ENCODE results near the gene CHCHD2.
A peak's percentile ranks its signal among the peaks of the same experiment; 100 is the strongest.
"Not testable (repeated sequence)": the region's sequence is repeated elsewhere in the genome, so short reads cannot be mapped to it uniquely, and the experiment has no call there.

The CHCHD2 gene

GRCh38 chr7:56083150-56083785 is 23.0 kb downstream of the CHCHD2 start:
- DNase-seq (ENCODE audit: low spot score): no peak

DNA sequence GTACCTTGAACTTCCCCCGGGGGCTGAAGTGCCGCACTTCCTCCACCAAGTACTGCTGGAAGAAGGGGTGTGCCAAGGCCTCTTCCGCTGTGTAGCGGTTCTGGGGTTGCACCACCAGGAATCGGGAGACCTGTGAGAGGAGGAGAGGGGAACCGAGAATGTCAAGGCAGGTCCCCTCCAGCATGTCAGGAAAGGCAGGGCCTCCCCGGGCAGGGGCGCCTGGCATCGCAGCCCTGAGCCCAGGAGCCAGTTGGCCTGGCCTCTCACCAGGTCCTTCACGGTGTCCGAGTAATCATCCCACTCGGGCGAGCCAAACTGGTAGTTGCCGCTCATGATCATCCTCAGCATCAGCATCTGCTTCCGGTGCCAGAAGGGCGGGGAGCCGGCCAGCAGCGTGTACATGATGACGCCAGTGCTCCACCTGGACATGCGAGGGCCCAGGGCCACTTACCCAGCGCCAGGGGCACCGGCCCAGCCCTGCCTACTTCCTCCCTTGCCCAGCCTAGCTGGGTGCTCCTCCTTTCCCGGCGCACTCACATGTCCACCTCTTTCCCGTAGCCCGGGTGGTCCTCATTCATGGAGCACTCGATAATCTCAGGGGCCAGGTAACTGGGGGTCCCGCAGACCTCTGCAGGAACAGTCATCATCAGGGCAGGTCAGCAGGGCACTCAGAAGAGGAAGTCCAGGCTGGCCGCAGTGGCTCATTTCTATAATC is 24.5 kb downstream of the CHCHD2 start:
- no peak for DNase-seq (ENCODE audit: low spot score)

DNA sequence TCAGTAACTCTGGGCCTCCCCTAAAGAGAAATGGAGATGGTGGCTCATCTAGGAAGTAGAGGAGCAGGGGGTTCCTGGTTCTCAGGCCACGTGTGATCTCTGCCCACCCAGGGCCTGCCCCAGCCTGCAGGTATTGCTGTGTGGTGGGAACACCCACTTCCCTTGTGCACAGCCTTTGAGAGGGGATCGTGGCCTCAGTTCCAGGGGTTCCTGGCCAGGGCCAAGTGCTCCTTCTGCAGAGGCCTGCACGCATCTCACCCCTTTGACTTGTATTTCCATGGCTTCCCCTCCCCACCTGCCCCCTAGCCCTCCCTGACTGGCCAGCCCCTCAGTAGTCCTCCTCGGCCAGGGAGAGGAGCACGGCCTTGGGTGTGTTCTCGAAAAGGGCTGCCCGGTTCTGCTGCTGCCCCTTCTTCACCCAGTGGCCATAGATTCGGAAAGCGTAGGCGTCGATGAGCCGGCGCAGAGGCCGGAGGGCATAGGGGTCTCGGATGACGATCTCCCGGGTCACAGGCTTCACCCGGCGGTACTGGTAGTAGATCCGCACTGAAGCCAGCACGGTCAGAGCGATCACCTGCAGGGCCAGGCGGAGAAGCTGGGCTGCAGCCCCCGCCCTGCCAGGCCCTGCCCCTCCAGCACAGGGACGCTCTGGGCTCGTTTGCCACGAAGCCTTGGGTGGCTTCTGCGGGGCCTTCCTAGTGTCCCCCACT is 25.4 kb downstream of the CHCHD2 start:
- DNase-seq (ENCODE audit: low spot score): not testable (repeated sequence)

- peak; percentile 82 for DNase-seq (ENCODE audit: low spot score)
Observed at GRCh38 chr7:56079450-56080185, 26.7 kb downstream of the CHCHD2 start.

GRCh38 chr7:56078196-56078595 is 28.1 kb downstream of the CHCHD2 start:
- DNase-seq (ENCODE audit: low spot score): no peak

GRCh38 chr7:56077681-56078080 is 28.6 kb downstream of the CHCHD2 start:
- no peak for DNase-seq (ENCODE audit: low spot score)

DNA sequence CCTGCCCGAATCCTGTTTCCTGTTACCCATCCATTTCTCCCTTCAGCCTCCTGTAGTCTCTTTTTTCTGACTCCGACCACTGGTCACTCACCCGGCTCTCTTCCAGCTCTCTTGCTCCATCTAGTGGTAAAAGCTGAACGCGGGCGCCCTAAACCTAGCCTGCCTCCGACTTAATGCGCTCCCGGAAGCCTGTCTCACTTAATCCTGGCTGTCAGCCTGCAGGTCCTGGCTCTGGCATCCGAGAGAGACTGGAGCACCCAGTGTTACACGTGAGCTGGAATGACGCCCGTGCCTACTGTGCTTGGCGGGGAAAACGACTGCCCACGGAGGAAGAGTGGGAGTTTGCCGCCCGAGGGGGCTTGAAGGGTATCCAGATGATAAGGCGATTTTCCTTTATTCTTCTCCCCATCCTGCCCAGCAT is 31.9 kb downstream of the CHCHD2 start:
- peak; percentile 77 for DNase-seq (ENCODE audit: low spot score)

- not testable (repeated sequence) for DNase-seq (ENCODE audit: low spot score)
Observed at GRCh38 chr7:56066376-56066775, 39.9 kb downstream of the CHCHD2 start.

DNA sequence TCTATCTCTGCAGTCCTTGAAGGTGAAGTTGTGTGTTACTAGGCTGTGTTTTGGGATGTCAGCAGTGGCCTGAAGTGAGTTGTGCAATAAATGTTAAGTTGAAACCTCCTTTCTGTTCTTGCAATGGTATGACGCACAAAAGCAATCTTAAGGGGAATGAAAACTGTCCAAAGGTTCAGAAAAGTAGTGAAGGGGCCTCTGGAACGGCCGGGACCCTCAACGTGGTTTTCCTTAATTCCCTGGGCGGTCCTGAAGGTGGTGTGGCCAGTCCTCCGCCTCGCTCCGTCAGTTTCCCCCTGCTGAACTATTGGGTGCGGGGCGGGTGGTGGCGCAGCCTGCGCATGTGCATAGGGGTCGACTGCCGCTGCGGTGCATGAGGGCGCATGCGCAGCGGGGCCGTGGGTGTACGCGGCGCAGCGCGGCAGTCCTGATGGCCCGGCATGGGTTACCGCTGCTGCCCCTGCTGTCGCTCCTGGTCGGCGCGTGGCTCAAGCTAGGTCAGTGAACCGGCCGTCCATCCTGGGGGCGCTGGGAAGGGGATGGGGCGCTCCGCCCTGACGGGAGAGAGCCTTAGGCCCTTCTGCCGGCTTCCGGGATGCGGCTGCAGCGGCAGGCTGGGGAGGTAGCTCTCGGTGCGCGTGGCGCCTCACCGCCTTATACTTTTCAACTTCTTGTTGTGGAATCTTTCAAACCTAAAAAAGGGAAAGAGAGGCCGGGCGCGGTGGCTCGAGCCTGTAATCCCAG is 42.2 kb downstream of the CHCHD2 start, which contains the start of gene SUMF2:
SUMF2 (plus strand) TSS at position 405 of the 744 bp plus-strand sequence; CDS start at position 431, 26 bp downstream.
- peak; percentile 99 for DNase-seq (ENCODE audit: low spot score)

- no peak for DNase-seq (ENCODE audit: low spot score)
Observed at GRCh38 chr7:56063500-56063881, 42.8 kb downstream of the CHCHD2 start.

DNA sequence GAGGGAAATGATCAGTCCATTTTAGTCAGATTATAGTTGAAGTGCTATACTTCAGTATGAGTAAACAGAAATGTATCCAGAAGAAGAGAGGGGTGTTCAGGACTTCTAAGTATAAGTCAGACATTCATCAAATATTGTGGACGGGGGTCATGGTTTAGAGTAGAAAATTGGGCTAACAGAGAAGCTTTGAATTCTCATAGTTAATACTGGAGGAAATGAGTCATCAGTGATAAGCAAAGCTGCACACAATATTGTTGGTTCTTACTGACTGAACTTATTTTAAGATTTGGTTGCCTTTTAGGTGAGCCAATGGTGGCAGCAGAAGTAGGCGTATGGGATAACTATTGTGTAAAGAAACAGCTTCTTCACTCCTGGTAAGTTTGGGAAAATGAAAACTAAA is 43.9 kb downstream of the CHCHD2 start:
- DNase-seq (ENCODE audit: low spot score): peak; percentile 26

DNA sequence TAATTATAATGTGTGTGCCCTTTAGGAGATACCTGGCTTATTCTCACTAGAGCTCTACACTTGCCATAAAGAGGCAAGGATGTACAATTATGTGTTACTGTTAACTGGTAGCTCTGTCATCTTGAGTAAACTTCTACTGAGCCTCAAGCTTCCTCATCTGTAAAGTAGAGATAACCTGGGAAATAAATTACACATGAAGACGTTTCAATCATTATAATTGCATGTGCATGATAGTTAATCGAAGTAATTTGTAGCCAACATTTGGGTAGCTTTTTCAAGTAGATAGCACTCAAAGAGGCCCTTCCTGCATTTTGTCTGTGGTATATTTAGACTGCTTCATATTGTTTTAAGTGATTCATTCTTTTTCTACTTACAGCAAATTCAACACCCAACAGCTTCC is 52.3 kb downstream of the CHCHD2 start:
- no peak for DNase-seq (ENCODE audit: low spot score)

DNA sequence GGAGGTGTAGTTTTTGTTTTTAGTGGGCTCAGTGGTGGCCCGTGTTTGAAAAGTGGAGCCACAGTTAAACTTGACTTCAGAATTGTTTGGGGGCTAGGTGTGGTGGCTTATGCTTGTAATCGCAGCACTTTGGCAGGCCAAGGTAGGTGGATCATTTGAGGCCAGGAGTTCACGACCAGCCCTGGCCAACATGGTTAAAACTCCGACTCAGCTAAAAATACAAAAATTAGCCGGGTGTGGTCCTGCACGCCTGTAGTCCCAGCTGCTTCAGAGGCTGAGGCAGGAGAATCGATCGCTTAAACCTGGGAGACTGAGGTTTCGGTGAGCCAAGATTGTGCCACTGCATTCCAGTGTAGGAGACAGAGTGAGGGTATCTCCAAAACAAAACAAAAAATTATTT is 52.9 kb downstream of the CHCHD2 start:
- DNase-seq (ENCODE audit: low spot score): no peak

Measured in hepatic stellate cell (primary cell).